ENCODE measurements around the gene IL15RA. TPM values are rescaled to one million over a fixed set of nuclear protein-coding genes. Genes with fewer than 3 reads are reported as not detected.

The IL15RA gene
- total and polyA plus RNA-seq, 2 donors (not counting 3 experiments of a cell fraction or from before 2014, with no cell fraction given): 18.8 to 20.6 TPM

GRCh38 chr10:5906651-5907050 is 70.7 kb downstream of the IL15RA start:
- Histone ChIP-seq H3K9ac (replicated peaks; ENCODE audit: extremely low read depth, insufficient read depth, low read length) (no peak overlapping the region), H3K9me1 (replicated peaks; ENCODE audit: control insufficient read depth, extremely low read depth, insufficient read depth, low read length) (no peaks in the 10 kb centered on the region), H3K79me2 (ENCODE audit: control insufficient read depth, insufficient read depth, low read length) (peaks cover 4% of the 10 kb centered on the region), H3K27me3 (ENCODE audit: control insufficient read depth in 2 of 2, insufficient read depth in 2 of 2, low read length in 2 of 2) (no peaks in the 10 kb centered on the region), H2AFZ (ENCODE audit: low read depth, low read length) (no peak overlapping the region), H3K36me3 (ENCODE audit: control insufficient read depth in 2 of 2, extremely low read depth in 1 of 2, insufficient read depth in 2 of 2, low read length in 2 of 2) (peaks cover 8 to 29% of the 10 kb centered on the region in 2 experiments), H3K4me2 (ENCODE audit: insufficient read depth, low read length) (no peak overlapping the region), H3K27ac (ENCODE audit: insufficient read depth, low read depth, low read length) (no peak overlapping the region), H3K4me3 (replicated peaks in 1 of 3; ENCODE audit: insufficient read depth in 1 of 3, low read depth in 1 of 3, low read length in 3 of 3) (no peak overlapping the region), H3K4me1 (ENCODE audit: control insufficient read depth, extremely low read depth, insufficient read depth, low read length) (peaks cover 2% of the 10 kb centered on the region), H3K9me3 (replicated peaks; ENCODE audit: control insufficient read depth, insufficient read depth, low read length) (no peaks in the 10 kb centered on the region), H4K20me1 (replicated peaks; ENCODE audit: control insufficient read depth, extremely low read depth, insufficient read depth, low read length) (no peaks in the 10 kb centered on the region)
- intact Hi-C loops (cut with micrococcal nuclease): no loop called here
- ChIA-PET CTCF (no interaction called here), POLR2A (no interaction called here)
- dilution Hi-C loops (cut with MboI; ENCODE audit: extremely low pct_ligation_motif_present, low sequenced_read_pairs): no loop called here
- no TSS peak for BruUV-seq (replicated peaks)
- FAIRE-seq (no peak), DNase-seq (ENCODE audit: low read depth, low spot score) (no peak)
- TF ChIP-seq GATA2 (IDR thresholded peaks at IDR 0.05; ENCODE audit: insufficient read depth, insufficient read length, low read depth, low read length) (no peak), POLR2A (IDR thresholded peaks at IDR 0.05; ENCODE audit: low read depth, low read length) (no peak), EZH2 (IDR thresholded peaks at IDR 0.05; ENCODE audit: borderline replicate concordance, low read depth, low read length, severe bottlenecking) (no peak), JUN (IDR thresholded peaks at IDR 0.05; ENCODE audit: borderline replicate concordance, insufficient read depth, insufficient read length, low read depth) (no peak), MYC (IDR thresholded peaks at IDR 0.05; ENCODE audit: low read depth, low read length) (no peak), POLR2AphosphoS5 (IDR thresholded peaks at IDR 0.05; ENCODE audit: insufficient read depth, low read depth, low read length) (no peak), FOS (IDR thresholded peaks at IDR 0.05; ENCODE audit: borderline replicate concordance, insufficient read depth, low read length) (no peak)
- TF ChIP-seq, protein P1, sequence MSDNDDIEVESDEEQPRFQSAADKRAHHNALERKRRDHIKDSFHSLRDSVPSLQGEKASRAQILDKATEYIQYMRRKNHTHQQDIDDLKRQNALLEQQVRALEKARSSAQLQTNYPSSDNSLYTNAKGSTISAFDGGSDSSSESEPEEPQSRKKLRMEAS (IDR thresholded peaks at IDR 0.05; ENCODE audit: insufficient read depth, insufficient read length): no peak
- TF ChIP-seq, protein P2, sequence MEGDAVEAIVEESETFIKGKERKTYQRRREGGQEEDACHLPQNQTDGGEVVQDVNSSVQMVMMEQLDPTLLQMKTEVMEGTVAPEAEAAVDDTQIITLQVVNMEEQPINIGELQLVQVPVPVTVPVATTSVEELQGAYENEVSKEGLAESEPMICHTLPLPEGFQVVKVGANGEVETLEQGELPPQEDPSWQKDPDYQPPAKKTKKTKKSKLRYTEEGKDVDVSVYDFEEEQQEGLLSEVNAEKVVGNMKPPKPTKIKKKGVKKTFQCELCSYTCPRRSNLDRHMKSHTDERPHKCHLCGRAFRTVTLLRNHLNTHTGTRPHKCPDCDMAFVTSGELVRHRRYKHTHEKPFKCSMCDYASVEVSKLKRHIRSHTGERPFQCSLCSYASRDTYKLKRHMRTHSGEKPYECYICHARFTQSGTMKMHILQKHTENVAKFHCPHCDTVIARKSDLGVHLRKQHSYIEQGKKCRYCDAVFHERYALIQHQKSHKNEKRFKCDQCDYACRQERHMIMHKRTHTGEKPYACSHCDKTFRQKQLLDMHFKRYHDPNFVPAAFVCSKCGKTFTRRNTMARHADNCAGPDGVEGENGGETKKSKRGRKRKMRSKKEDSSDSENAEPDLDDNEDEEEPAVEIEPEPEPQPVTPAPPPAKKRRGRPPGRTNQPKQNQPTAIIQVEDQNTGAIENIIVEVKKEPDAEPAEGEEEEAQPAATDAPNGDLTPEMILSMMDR (IDR thresholded peaks at IDR 0.05; ENCODE audit: extremely low read depth in 1 of 2, insufficient read depth in 1 of 2, low read depth in 1 of 2, low read length in 2 of 2): no peak

Measured in endothelial cell of umbilical vein (primary cell).